Adrenal gland (tissue), 12 donors: Measurements from ENCODE around the gene LAD1. TPM values are rescaled to one million over a fixed set of nuclear protein-coding genes. Genes with fewer than 3 reads are reported as not detected.

Experiments used
- DNase-seq, 7 donors: peaks; one replicate each; pipeline ENCODE4 v3.0.0-alpha.2; 2019 to 2020
- H3K27ac ChIP-seq, 5 donors: fragments of 200-600 bp; sonication (generic) in 4 of 5; 1 replicate in 3 of 5; 2 replicates in 2 of 5; pipeline versions ENCODE4 v1.5.1 to v1.8.0; 2016 to 2020; ENCODE audit warnings: mild to moderate bottlenecking in 1 of 5
- H3K27me3 ChIP-seq: fragments of 200-600 bp; 2 replicates; pipeline ENCODE4 v1.8.0; 2021
- H3K36me3 ChIP-seq, 2 donors: fragments of 200-600 bp; replicated peaks in 1 of 2; 1 replicate in 1 of 2; 2 replicates in 1 of 2; pipeline versions ENCODE4 v1.5.1 to v1.8.0; 2018 to 2022
- H3K4me1 ChIP-seq, 2 donors: fragments of 200-600 bp; replicated peaks in 1 of 2; 1 replicate in 1 of 2; 2 replicates in 1 of 2; pipeline versions ENCODE4 v1.5.1 to v1.8.0; 2018 to 2021
- H3K4me3 ChIP-seq, 4 donors: fragments of 200-600 bp; sonication (generic) in 3 of 4; one replicate each; pipeline ENCODE4 v1.5.1; 2016 to 2018
- H3K9me3 ChIP-seq, 3 donors: fragments of 200-600 bp; sonication (generic) in 1 of 3; replicated peaks in 1 of 3; 1 replicate in 2 of 3; 2 replicates in 1 of 3; pipeline versions ENCODE4 v1.5.1 to v1.8.0; 2016 to 2021
- POLR2A ChIP-seq, 2 donors: fragments of 450-650 bp; IDR thresholded peaks; one replicate each; pipeline ENCODE4 v1.6.1; 2017; ENCODE audit warnings: antibody characterized with exemption in 2 of 2, mild to moderate bottlenecking in 2 of 2, moderate library complexity in 1 of 2
- WGBS, 4 donors: extraction: QIAGEN DNeasy Blood & Tissue Kit in 2 of 4; methylation state at CpG; one replicate each; pipeline versions ENCODE4 v1.1.5 to v1.1.7; 2013 to 2017; 5-methylcytosine and 5-hydroxymethylcytosine counted together
- intact Hi-C, 2 donors: fragments of 100-400 bp; cut with DNase I; formaldehyde crosslinking; loops; one replicate each; pipeline versions ENCODE4 v1.14.1 to v1.15.0; 2022 to 2023
- polyA plus RNA-seq, 3 donors: library from polyadenylated mRNA; stranded (reverse); fragments of 200-250 nt in 2 of 3; fragments of 350-450 nt in 1 of 3; fragmentation: Illumina TruSeq in 1 of 3; extraction: RNeasy Lipid Tissue Mini Kit (QIAGEN cat#74804) in 1 of 3; gene quantifications; one replicate each; pipeline ENCODE4 v1.2.3, GENCODE V29; 2013 to 2014
- total RNA-seq, 9 donors: library from RNA; depleted of rRNA in 4 of 9; stranded (reverse); fragments of >200 nt in 4 of 9; fragments of 120-200 nt in 1 of 9; fragmentation: NEBNext Ultra II Directional in 1 of 9; extraction: Animal tissue kit (Norgen Biotek cat#: 25700) in 1 of 9; gene quantifications; one replicate each; pipeline versions ENCODE4 v1.1.0 to v1.2.4, GENCODE V29; 2013 to 2023
- TF ChIP-seq, protein P1 (sequence below), 6 experiments: fragments of 450-650 bp in 4 of 6; fragments of 200-600 bp in 2 of 6; sonication (generic) in 1 of 6; IDR thresholded peaks; 1 replicate in 5 of 6; 2 replicates in 1 of 6; pipeline versions ENCODE4 v1.5.1 to v1.8.0; 2016 to 2021; ENCODE audit warnings: antibody characterized with exemption in 6 of 6, mild to moderate bottlenecking in 2 of 6, moderate library complexity in 1 of 6
- donor health status: healthy with polysubstance abuse.
- donor health status: Bipolar disorder and iron deficiency.
- donor health status: DM: yes; HTN: yes; CAD: no.
- donor health status: DM: no; HTN: no; CAD: no.
- donor health status: DM: no; HTN: no; CAD: no.
- donor health status: DM: yes; HTN: yes; CAD: no.

The LAD1 gene
- total and polyA plus RNA-seq, 12 donors: 0.08 to 0.61 (median 0.17) TPM; not detected in 7

DNA sequence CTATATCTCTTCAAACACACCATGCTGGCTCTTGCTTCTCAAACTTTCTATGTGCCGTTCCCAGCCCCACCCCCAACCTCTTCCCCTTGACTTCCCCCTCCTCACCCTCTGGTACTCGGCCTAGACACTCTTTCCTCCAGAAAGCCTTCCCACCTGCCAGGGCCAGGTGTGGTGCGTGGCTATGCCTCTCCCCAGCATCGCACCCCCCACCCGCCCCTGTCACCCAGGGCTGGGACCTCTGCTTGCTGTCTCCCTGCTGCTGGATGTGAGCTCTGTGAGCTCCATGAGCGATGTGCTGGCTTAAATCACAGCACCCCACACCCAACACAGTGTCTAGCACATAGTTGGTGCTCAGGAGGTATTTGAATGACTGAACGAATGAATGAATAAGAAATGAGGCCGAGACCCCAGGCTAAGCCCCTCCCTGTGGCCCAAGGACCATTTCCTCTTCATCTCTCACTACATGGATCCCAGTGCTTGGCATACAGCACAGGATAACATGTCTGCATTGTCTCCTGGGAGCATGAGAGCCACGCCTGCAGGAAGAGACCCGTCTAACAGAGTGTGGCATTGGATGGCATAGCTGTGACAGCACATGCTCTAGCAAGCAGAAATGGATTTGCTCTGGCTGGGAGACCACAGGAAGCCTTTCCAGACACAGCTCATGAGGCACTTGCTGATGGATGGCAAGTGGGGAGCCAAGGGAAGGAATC is 41.3 kb downstream of the LAD1 start:
- TF ChIP-seq, protein P1, sequence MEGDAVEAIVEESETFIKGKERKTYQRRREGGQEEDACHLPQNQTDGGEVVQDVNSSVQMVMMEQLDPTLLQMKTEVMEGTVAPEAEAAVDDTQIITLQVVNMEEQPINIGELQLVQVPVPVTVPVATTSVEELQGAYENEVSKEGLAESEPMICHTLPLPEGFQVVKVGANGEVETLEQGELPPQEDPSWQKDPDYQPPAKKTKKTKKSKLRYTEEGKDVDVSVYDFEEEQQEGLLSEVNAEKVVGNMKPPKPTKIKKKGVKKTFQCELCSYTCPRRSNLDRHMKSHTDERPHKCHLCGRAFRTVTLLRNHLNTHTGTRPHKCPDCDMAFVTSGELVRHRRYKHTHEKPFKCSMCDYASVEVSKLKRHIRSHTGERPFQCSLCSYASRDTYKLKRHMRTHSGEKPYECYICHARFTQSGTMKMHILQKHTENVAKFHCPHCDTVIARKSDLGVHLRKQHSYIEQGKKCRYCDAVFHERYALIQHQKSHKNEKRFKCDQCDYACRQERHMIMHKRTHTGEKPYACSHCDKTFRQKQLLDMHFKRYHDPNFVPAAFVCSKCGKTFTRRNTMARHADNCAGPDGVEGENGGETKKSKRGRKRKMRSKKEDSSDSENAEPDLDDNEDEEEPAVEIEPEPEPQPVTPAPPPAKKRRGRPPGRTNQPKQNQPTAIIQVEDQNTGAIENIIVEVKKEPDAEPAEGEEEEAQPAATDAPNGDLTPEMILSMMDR (IDR thresholded peaks at IDR 0.05): no peak
- no peak for TF ChIP-seq POLR2A (IDR thresholded peaks at IDR 0.05)
- 66 to 84% (median 79%) methylated on average over 6 to 10 of the region's 10 CpGs for WGBS, 4 donors
- Histone ChIP-seq H3K4me1 (no peaks in the 10 kb centered on the region), H3K36me3 (no peaks in the 10 kb centered on the region), H3K27ac (no peak overlapping the region), H3K9me3 (no peaks in the 10 kb centered on the region), H3K4me3 (no peak overlapping the region), H3K27me3 (peaks cover 5% of the 10 kb centered on the region)
- intact Hi-C loops: loop anchor here in 1 of 2 donors (5.0 kb wide), 1 partner anchor 100 kb away; no protein-coding TSS in a partner anchor
- no peak for DNase-seq

DNA sequence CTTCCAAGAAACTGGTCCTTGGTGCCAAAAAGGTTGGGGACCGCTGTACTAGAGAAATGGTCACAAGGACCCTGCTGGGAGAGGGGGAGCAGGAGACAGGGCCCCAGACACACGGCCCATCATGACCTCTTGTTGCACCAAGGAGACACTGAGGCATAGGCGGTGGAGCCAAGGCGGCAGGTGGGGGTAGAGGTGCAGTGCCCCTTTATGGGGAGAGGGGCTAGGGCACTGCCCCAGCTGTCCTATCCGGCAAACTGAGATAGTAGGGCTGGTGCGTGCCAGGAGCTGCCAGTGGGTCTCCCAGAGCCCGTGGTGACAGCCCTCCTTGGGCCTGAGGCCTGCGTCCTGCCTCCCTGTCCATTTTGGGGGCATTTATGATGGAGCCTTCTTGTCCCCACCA is 41.9 kb downstream of the LAD1 start:
- Histone ChIP-seq H3K36me3 (no peaks in the 10 kb centered on the region), H3K4me1 (no peaks in the 10 kb centered on the region), H3K9me3 (no peaks in the 10 kb centered on the region), H3K27me3 (peaks cover 5% of the 10 kb centered on the region), H3K27ac (no peak overlapping the region), H3K4me3 (no peak overlapping the region)
- intact Hi-C loops: loop anchor here in 1 of 2 donors (5.0 kb wide), 1 partner anchor 100 kb away; no protein-coding TSS in a partner anchor
- DNase-seq: no peak
- WGBS, 4 donors: 89 to 94% (median 92%) methylated on average over 4 to 8 of the region's 8 CpGs
- no peak for TF ChIP-seq POLR2A (IDR thresholded peaks at IDR 0.05)
- TF ChIP-seq, protein P1 (IDR thresholded peaks at IDR 0.05): no peak

- peaks cover 5% of the 10 kb centered on the region for H3K27me3 ChIP-seq
- intact Hi-C loops: loop anchor here in 1 of 2 donors (5.0 kb wide), 1 partner anchor 99 kb away; no protein-coding TSS in a partner anchor
- no peaks in the 10 kb centered on the region for H3K36me3 ChIP-seq
- H3K4me1 ChIP-seq: no peaks in the 10 kb centered on the region
- H3K4me3 ChIP-seq: no peak overlapping the region
- TF ChIP-seq POLR2A (IDR thresholded peaks at IDR 0.05): no peak
- TF ChIP-seq, protein P1 (IDR thresholded peaks at IDR 0.05): no peak
- no peak overlapping the region for H3K27ac ChIP-seq
- no peak for DNase-seq
- WGBS, 4 donors: 61 to 85% (median 79%) methylated on average over 4 to 11 of the region's 11 CpGs
- H3K9me3 ChIP-seq: no peaks in the 10 kb centered on the region
Observed at GRCh38 chr1:201356701-201357100, 42.4 kb downstream of the LAD1 start.

DNA sequence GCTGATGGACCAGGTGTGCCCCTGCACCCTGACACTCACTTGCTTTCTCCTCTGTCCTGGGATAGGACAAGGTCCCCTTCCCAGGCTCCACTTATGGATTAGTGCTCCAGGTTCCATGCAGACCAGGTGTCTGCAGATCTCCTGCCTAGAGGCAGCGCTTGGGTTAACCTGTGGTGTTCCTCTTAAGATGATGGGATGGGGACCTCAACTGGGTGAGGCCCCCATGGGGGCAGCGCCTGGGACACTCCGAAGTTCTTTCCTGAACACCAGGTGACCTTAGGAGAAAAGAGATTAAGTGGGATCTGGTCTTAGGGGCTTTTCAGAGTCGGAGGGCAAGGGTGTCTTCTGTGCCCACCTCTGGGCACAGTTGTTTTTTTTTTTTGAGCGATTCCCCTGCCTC is 42.9 kb downstream of the LAD1 start:
- Histone ChIP-seq H3K27ac (no peak overlapping the region), H3K4me1 (no peaks in the 10 kb centered on the region), H3K36me3 (no peaks in the 10 kb centered on the region), H3K4me3 (no peak overlapping the region), H3K27me3 (peaks cover 5% of the 10 kb centered on the region), H3K9me3 (no peaks in the 10 kb centered on the region)
- 89 to 92% (median 90%) methylated on average over 5 of the region's 5 CpGs for WGBS, 4 donors
- intact Hi-C loops: loop anchor here in 1 of 2 donors (5.0 kb wide), 1 partner anchor 99 kb away; no protein-coding TSS in a partner anchor
- no peak for DNase-seq
- TF ChIP-seq, protein P1 (IDR thresholded peaks at IDR 0.05): no peak
- no peak for TF ChIP-seq POLR2A (IDR thresholded peaks at IDR 0.05)
